ENCODE data around the gene ASB4. TPM values are rescaled to one million over a fixed set of nuclear protein-coding genes. Genes with fewer than 3 reads are reported as not detected.
"Not testable (repeated sequence)": the region's sequence is repeated elsewhere in the genome, so short reads cannot be mapped to it uniquely, and the experiment has no call there.

ASB4 gene
- total and polyA plus RNA-seq, 8 donors: 0.03 to 1.7 (median 0.28) TPM; not detected in 4

DNA sequence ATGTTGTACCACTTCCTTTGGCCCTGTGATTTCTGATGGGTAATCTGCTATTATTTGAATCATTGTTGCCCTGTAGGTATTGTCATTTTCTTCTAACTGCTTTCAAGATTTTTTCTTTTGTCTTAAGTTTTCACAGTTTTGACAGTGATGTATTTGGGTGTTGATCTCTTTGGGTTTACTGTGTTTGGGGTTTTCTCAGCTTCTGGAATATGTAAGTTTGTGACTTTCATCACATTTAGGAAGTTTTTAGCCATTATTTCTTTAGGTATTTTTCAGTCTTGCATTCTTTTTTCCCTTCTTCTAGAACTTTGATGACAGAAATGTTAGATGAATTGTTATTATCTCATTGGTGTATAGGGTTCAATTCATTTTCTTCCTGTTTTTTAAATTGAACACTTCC is 27.8 kb upstream of the ASB4 start:
- peaks cover 0 to 16% (median 8%) of the 10 kb centered on the region in 4 donors for H3K9me3 ChIP-seq
- H3K27ac ChIP-seq: no peak overlapping the region
- intact Hi-C loops (cut with DNase I; ENCODE audit: low total_unique reads): no loop called here
- TF ChIP-seq POLR2AphosphoS5 (IDR thresholded peaks at IDR 0.05): no peak
- no peak for TF ChIP-seq EP300 (IDR thresholded peaks at IDR 0.05)
- TF ChIP-seq, protein P1, sequence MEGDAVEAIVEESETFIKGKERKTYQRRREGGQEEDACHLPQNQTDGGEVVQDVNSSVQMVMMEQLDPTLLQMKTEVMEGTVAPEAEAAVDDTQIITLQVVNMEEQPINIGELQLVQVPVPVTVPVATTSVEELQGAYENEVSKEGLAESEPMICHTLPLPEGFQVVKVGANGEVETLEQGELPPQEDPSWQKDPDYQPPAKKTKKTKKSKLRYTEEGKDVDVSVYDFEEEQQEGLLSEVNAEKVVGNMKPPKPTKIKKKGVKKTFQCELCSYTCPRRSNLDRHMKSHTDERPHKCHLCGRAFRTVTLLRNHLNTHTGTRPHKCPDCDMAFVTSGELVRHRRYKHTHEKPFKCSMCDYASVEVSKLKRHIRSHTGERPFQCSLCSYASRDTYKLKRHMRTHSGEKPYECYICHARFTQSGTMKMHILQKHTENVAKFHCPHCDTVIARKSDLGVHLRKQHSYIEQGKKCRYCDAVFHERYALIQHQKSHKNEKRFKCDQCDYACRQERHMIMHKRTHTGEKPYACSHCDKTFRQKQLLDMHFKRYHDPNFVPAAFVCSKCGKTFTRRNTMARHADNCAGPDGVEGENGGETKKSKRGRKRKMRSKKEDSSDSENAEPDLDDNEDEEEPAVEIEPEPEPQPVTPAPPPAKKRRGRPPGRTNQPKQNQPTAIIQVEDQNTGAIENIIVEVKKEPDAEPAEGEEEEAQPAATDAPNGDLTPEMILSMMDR (IDR thresholded peaks at IDR 0.05): no peak
- no peak for TF ChIP-seq POLR2A (IDR thresholded peaks at IDR 0.05)
- H3K27me3 ChIP-seq: no peaks in the 10 kb centered on the region
- H3K36me3 ChIP-seq: no peaks in the 10 kb centered on the region
- no peaks in the 10 kb centered on the region for H3K4me1 ChIP-seq
- H3K4me3 ChIP-seq: no peak overlapping the region
- no peak for DNase-seq

DNA sequence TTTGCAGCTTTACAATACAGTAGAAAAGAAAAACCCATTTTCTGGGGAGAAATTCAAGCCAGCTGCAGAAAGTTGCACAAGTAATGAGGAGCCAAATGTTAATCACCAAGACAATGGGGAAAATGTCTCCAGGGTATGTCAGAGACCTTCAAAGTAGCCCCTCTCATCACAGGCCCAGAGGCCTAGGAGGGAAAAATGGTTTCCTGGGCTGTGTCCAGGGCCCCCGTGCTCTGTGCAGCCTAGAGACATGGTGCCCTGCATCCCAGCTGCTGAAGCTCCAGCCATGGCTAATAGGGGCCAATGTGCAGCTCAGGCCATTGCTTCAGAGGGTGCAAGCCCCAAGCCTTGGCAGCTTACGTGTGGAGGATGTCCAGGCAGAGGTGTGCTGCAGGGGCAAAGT is 25.1 kb upstream of the ASB4 start:
- DNase-seq; H3K27me3 ChIP-seq; H3K4me3 ChIP-seq; intact Hi-C loops (cut with DNase I; ENCODE audit: low total_unique reads); H3K27ac ChIP-seq; H3K36me3 ChIP-seq; H3K4me1 ChIP-seq: not testable (repeated sequence)
- 80 to 94% (median 89%) methylated on average over 1 to 2 of the region's 2 CpGs for WGBS, 5 donors
- H3K9me3 ChIP-seq: peaks cover 0 to 16% (median 8%) of the 10 kb centered on the region in 4 donors

- no peak overlapping the region for H3K4me3 ChIP-seq
- H3K9me3 ChIP-seq: no peaks in the 10 kb centered on the region
- TF ChIP-seq POLR2AphosphoS5 (IDR thresholded peaks at IDR 0.05) (no peak), POLR2A (IDR thresholded peaks at IDR 0.05) (no peak), EP300 (IDR thresholded peaks at IDR 0.05) (no peak)
- TF ChIP-seq, protein P1 (IDR thresholded peaks at IDR 0.05): no peak
- H3K27ac ChIP-seq: no peak overlapping the region
- no peak for DNase-seq
- peaks cover 0 to 12% (median 5%) of the 10 kb centered on the region in 4 donors for H3K4me1 ChIP-seq
- intact Hi-C loops (cut with DNase I; ENCODE audit: low total_unique reads): no loop called here
- no peaks in the 10 kb centered on the region for H3K36me3 ChIP-seq
- no peaks in the 10 kb centered on the region for H3K27me3 ChIP-seq
- 74 to 100% (median 94%) methylated on average over 1 of the region's 1 CpG for WGBS, 5 donors
Measured at GRCh38 chr7:95467912-95468607, 17.7 kb upstream of the ASB4 start.

- Histone ChIP-seq H3K27me3 (no peaks in the 10 kb centered on the region), H3K4me3 (no peak overlapping the region), H3K27ac (no peak overlapping the region), H3K36me3 (no peaks in the 10 kb centered on the region), H3K4me1 (peaks cover 0 to 14% (median 5%) of the 10 kb centered on the region in 4 donors), H3K9me3 (no peaks in the 10 kb centered on the region)
- intact Hi-C loops (cut with DNase I; ENCODE audit: low total_unique reads): no loop called here
- no peak for DNase-seq
- 91 to 98% (median 93%) methylated on average over 1 of the region's 1 CpG for WGBS, 5 donors
- no peak for TF ChIP-seq POLR2AphosphoS5 (IDR thresholded peaks at IDR 0.05)
- TF ChIP-seq, protein P1 (IDR thresholded peaks at IDR 0.05): no peak
- no peak for TF ChIP-seq POLR2A (IDR thresholded peaks at IDR 0.05)
- TF ChIP-seq EP300 (IDR thresholded peaks at IDR 0.05): no peak
Measured at GRCh38 chr7:95469187-95469586, 16.6 kb upstream of the ASB4 start.

DNA sequence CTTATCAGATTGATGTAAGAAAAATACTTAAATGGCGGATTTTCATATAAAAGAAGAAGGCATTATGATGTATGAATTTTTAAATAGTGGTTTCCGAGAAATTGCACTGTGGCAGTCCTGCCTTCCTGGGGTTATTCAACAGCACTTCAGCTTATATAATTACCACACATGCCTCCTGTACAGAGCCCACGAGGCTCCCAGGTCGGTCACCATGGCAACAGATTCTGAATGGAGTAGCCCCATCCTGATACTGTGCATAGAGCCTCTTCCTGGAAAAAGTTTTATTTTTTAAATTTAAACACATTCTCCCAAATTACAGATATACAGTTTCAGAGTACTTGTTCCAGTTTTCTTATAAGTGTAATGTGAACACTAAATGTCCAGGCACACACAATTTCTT is 15.9 kb upstream of the ASB4 start:
- intact Hi-C loops (cut with DNase I; ENCODE audit: low total_unique reads): no loop called here
- no peaks in the 10 kb centered on the region for H3K36me3 ChIP-seq
- no peaks in the 10 kb centered on the region for H3K27me3 ChIP-seq
- DNase-seq: no peak
- H3K9me3 ChIP-seq: no peaks in the 10 kb centered on the region
- TF ChIP-seq, protein P1 (IDR thresholded peaks at IDR 0.05): no peak
- no peak overlapping the region for H3K4me3 ChIP-seq
- H3K4me1 ChIP-seq: peaks cover 0 to 14% (median 5%) of the 10 kb centered on the region in 4 donors
- H3K27ac ChIP-seq: no peak overlapping the region
- WGBS, 5 donors: 74 to 83% (median 77%) methylated on average over 4 of the region's 4 CpGs

All from stomach (tissue), 9 donors.